AG08396 (cell line): ENCODE measurements around the gene SIGMAR1.

Source experiments
- DNase-seq: peaks from one replicate; pipeline ENCODE4 v3.0.0; 2012; ENCODE audit warnings: low spot score, mixed read lengths

SIGMAR1 gene

DNA sequence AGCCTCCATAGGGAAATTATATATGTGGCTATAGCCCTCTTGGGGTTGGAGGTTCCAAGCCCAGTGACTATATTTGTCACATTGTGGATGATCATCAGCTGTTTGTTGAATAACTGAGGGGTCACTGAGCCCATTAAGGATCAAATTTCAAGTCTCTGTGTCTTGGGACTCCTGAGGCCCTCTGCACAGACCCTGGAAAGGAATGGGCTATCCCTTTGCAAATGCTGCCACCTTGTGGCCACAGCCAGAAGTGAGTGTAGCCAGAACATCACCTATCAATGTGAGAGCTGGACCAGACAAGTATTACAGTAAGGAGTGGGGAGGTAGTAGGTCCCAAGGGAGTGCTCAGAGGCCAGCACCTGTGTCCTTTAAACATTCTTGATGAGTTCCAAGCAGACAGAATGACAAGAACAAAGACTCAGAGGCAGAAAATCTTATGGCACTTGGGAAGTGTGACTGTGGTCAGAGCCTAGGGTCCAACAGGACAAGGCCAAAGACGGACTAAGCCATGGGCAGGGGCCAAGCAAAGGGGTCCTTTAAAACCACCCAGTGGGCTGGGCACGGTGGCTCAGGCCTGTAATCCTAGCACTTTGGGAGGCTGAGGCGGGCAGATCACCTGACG, 33.9 kb downstream of the SIGMAR1 start:
- DNase-seq: peak; percentile 88

DNA sequence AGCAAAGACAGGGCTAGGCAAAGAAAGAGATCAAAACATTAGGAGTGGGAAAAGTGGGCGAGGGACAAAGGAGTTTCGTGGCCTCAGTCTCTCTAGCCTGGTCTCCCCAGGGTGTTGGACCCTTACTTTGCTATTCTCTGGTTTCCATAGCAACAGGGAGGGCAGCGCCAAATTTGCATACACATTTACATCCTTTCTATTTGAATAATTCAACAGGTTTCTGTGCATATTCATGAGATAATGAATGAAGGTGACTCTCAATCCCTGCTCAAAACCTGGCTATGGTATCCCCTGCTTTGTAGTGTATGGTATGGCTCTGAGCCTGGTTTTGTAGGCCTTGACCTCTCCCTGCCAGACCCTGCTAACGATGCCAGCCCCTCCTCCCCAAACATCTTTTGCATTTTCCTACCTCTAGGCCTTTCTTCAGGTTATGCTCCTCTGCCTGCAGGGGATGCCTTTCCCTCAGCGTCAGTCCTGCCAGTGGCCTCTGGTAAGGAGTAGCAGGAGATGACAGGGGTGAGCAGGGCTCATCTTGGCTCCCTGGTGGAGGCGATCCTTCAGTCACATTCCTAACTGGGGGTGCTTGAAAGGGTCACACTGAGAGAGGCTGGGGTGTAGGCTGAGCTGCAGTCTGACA, 35.5 kb downstream of the SIGMAR1 start:
- no peak for DNase-seq

GRCh38 chr9:34600908-34601307, 36.7 kb downstream of the SIGMAR1 start:
- DNase-seq: no peak

DNA sequence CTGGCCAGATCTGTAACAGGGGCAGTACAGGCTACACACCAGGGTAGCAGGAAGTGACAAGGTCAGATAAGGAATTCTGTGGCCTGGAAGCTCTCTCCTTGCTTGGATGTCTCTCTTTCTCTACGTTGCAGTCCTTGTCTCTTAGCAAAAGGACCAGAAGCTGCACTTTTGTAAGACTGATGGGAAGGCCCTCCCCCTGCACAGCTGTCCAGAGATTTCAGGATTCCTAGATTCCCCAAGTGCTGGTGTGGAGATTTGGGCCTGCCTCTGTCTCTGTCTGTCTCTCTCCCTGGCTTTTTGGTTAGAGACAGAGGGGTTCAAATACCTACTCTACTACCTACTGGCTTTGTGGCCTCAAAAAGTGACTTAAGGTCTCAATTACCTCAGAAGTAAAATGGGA, 38.0 kb downstream of the SIGMAR1 start:
- no peak for DNase-seq

DNA sequence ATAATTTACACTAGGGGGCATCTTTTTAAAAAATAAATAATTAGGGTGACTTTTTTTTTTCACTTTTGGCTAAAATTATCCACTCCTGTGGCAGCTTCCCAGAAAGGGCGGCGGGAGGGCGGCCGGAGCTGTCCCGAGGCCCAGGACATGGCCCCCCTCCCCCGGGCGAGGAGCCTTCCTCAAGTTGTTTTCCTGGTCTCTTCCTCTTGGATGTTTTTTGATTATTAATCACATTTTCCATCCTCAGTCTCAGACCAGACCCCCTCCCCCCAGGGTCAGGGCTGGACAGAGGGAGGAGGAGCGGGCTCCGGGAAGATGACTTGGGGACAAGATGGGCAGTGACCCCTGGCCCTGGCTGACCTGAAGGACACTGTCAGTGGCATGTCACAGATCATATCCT, 43.4 kb downstream of the SIGMAR1 start:
- DNase-seq: no peak

- no peak for DNase-seq
Observed at GRCh38 chr9:34592895-34593601, 44.5 kb downstream of the SIGMAR1 start.

DNA sequence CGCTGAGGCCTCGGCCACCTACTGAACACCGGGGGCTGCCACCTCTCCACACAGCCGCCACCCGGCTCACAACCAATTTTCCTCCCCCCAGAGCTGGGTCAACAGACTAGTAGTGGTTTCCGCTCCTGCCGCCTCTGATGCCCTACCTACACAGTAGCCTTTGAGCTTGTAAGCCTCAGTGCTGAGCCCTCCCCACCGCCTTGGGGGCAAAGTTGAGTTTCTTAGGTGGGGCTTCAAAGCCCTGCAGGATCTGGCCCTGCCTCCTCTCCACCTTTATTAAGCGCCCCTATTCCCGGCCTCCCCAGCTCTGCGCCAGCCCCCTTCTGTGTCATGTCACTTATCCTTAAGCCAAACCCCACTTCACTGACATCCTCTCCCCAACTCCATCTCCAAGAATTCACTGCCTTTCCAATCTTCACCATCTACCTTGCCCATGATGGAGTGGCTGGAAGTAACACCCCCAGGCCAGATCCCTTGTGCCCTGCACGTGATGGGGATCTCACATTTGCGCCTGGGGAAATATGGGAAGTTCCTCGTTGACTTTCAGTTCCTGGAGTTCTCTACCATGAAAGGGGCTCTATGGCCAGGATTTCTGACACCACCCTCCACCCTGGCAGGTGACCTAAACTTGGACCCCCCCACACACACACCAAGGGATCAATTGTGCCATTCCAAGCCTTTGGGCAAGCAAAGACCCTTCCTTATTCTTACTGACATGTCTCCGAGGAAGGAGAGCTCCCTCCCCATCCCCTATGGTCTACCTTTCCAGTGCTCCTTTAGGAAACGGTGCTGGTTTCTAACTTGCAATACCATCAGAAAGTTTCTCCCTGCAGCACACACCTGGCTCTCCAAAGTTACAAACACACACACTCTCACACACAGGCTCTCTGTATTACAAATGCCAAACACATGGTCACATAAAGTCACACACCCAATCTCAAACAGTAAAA, 45.4 kb downstream of the SIGMAR1 start:
- no peak for DNase-seq

DNA sequence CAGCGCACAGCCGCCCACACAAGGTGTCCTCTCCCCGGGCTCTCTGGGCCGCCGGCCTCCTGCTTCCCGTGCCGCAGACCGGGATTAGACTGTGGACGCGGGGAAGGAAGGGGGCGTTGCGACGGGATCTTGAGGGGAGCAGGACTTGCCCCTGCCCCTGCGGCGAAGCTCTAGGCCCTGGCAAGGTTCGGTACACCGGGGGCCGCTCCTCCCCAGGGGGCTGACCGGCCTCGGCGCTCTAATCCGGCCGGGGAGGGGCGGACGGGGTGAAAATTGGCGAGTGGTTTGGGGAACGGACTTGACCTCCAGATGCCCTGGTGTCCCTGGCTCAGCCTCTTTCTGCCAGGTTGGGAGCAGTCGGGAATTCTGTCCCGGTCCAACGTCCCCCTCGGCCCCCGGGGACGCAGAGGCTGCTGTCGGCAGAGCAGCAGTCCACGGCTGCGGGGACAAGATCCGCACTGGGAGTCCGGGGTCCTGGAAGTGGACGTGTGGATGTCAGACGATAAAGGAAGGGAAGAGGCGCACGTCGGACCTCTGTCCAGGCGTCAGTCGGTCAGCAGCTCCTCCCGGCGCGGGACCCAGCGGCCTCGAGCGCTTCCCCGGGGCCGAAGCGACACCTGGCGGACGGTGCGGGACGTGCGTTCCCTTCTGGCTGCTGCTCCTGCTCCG, 46.2 kb downstream of the SIGMAR1 start:
- peak; percentile 96 for DNase-seq

- DNase-seq: no peak
Observed at GRCh38 chr9:34590381-34591247, 47.0 kb downstream of the SIGMAR1 start.

- DNase-seq: peak; percentile 43
Observed at GRCh38 chr9:34589636-34590380, 47.8 kb downstream of the SIGMAR1 start, which contains the start of gene CNTFR. CNTFR (minus strand) TSS chr9:34589724; CDS start chr9:34568981, 20,743 bp downstream.

DNA sequence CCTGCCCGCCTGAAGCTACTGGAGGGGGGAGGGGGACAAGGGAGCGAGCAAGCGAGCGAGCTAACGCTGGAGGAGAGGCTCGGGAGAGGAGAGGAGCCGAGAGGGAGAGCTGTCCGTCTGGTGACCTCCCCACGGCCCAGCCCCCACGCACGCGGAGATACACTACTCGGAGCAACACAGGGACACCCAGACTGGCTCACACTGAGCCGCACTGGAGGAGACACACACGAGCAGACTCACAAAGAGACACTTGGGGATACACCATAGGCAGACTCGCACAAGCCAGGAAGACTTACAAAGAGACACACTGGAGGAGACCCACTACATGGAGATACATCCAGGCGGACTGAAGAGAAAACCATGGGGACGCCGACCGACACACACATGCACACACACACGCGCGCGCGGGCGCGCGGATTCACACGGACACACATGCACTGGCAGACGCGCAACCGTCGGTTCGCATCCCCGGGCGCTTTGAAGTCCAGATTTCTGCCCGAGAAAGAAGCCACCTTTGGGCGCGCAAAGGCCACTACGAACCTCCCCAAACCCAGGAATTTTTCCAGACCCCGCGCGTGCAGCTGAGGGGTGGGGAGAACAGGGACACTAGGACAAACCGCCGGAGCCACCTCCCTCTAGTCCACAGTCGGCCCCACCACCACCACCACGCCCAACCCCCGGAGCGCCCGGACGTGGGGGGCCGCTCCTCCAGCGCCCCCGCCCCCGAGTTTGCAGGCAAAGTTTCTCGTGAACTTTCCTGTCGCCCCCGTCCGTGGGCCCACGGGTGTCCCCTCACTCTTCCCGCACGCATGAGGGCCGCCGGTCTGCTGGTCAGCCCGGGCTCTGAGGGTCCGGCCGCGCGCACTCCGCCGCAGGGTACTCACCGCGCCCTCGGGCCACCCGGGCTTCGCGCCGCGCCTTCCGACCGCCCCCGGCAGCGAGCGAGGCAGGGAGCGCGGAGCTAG, 48.6 kb downstream of the SIGMAR1 start:
- no peak for DNase-seq

- DNase-seq: no peak
Observed at GRCh38 chr9:34587271-34587670, 50.3 kb downstream of the SIGMAR1 start.

- no peak for DNase-seq
Observed at GRCh38 chr9:34585946-34586669, 51.5 kb downstream of the SIGMAR1 start.

DNA sequence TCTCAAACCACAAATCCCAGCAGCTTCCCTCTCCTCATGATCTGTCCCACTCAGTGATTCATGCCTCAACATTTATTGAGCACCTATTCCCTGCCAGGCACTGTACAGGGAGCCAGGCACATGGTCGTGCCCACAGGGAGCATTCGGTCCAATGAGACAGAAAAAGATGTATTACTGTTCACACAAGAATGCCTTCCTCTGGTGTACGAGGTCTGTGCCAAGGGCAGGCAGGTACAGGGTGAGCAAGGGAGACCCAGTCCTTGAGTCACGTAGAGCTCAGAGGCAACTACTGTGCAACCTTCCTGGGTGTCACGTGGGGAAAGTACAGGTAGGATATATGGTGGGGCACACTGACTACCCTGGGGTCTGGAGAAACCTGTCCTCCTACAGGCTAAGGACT, 52.6 kb downstream of the SIGMAR1 start:
- no peak for DNase-seq
